Neuronal stem cell (in vitro differentiated cells): ENCODE results near the gene LRRC51.

Experiments
- DNase-seq: peaks from one replicate; pipeline ENCODE4 v3.0.0-alpha.2; 2013; ENCODE audit warnings: low spot score
- H2AFZ ChIP-seq: one replicate; pipeline ENCODE4 v1.6.1; 2013; ENCODE audit warnings: mild to moderate bottlenecking, low read length, inconsistent platforms
- H2AK5ac ChIP-seq: 2 replicates; pipeline ENCODE4 v1.6.1; 2013; ENCODE audit warnings: low read depth, mild to moderate bottlenecking, inconsistent platforms, low read length, moderate library complexity, mixed read lengths
- H2BK120ac ChIP-seq: 2 replicates; pipeline ENCODE4 v1.6.1; 2013; ENCODE audit warnings: low read depth, mild to moderate bottlenecking, inconsistent platforms, low read length, moderate library complexity, mixed read lengths
- H2BK12ac ChIP-seq: one replicate; pipeline ENCODE4 v1.6.1; 2013; ENCODE audit warnings: low read length, inconsistent platforms
- H2BK15ac ChIP-seq: 2 replicates; pipeline ENCODE4 v1.6.1; 2013; ENCODE audit warnings: mild to moderate bottlenecking, low read length, inconsistent platforms, mixed read lengths
- H2BK5ac ChIP-seq: one replicate; pipeline ENCODE4 v1.6.1; 2013; ENCODE audit warnings: inconsistent platforms, mild to moderate bottlenecking, low read length, moderate library complexity
- H3K14ac ChIP-seq: one replicate; pipeline ENCODE4 v1.6.1; 2013; ENCODE audit warnings: low read length, inconsistent platforms
- H3K18ac ChIP-seq: 2 replicates; pipeline ENCODE4 v1.6.1; 2013; ENCODE audit warnings: low read length, inconsistent platforms
- H3K23ac ChIP-seq: 2 replicates; pipeline ENCODE4 v1.6.1; 2013; ENCODE audit warnings: low read depth, mild to moderate bottlenecking, mixed read lengths, low read length, inconsistent platforms; ENCODE audit not compliant: poor library complexity
- H3K27ac ChIP-seq: replicated peaks from 3 replicates; pipeline ENCODE4 v1.5.1; 2013; ENCODE audit warnings: low read length, inconsistent platforms
- H3K27me3 ChIP-seq, 3 experiments: 2 replicates each; pipeline ENCODE4 v1.6.1; 2013; ENCODE audit warnings: low read length in 3 of 3, mild to moderate bottlenecking in 2 of 3, inconsistent platforms in 1 of 3, low read depth in 1 of 3, mixed read lengths in 1 of 3, moderate library complexity in 1 of 3; ENCODE audit not compliant: control insufficient read depth in 3 of 3, insufficient read depth in 3 of 3
- H3K36me3 ChIP-seq, 2 donors: replicated peaks in 1 of 2; 2 replicates each; pipeline ENCODE4 v1.6.1; 2013; ENCODE audit warnings: low read length in 2 of 2; ENCODE audit not compliant: control insufficient read depth in 2 of 2, insufficient read depth in 2 of 2
- H3K4ac ChIP-seq: 2 replicates; pipeline ENCODE4 v1.6.1; 2013; ENCODE audit warnings: inconsistent platforms, mild to moderate bottlenecking, low read length, moderate library complexity
- H3K4me1 ChIP-seq, 2 donors: 1 replicate in 1 of 2; 2 replicates in 1 of 2; pipeline ENCODE4 v1.6.1; 2013; ENCODE audit warnings: low read length in 2 of 2, low read depth in 1 of 2; ENCODE audit not compliant: control insufficient read depth in 2 of 2, insufficient read depth in 1 of 2
- H3K4me2 ChIP-seq: one replicate; pipeline ENCODE4 v1.6.1; 2013; ENCODE audit warnings: mild to moderate bottlenecking, low read length, inconsistent platforms; ENCODE audit not compliant: insufficient read depth, poor library complexity, severe bottlenecking
- H3K4me3 ChIP-seq, 2 donors: 2 replicates each; pipeline ENCODE4 v1.5.1; 2013; ENCODE audit warnings: low read length in 2 of 2, mild to moderate bottlenecking in 2 of 2, inconsistent platforms in 1 of 2, moderate library complexity in 1 of 2
- H3K79me1 ChIP-seq: one replicate; pipeline ENCODE4 v1.6.1; 2013; ENCODE audit warnings: low read depth, mild to moderate bottlenecking, inconsistent platforms, low read length, moderate library complexity
- H3K9ac ChIP-seq: one replicate; pipeline ENCODE4 v1.6.1; 2013; ENCODE audit warnings: mild to moderate bottlenecking, low read depth, low read length, inconsistent platforms; ENCODE audit not compliant: poor library complexity
- H3K9me3 ChIP-seq, 2 donors: replicated peaks in 1 of 2; 2 replicates each; pipeline versions ENCODE3 to v1.6.1; 2013; ENCODE audit warnings: low read length in 2 of 2, mild to moderate bottlenecking in 2 of 2, inconsistent platforms in 1 of 2, low read depth in 1 of 2, mixed read lengths in 1 of 2, moderate library complexity in 1 of 2; ENCODE audit not compliant: control insufficient read depth in 2 of 2, insufficient read depth in 1 of 2
- H4K8ac ChIP-seq: one replicate; pipeline ENCODE4 v1.6.1; 2013; ENCODE audit warnings: low read depth, mild to moderate bottlenecking, inconsistent platforms, low read length, moderate library complexity
- H4K91ac ChIP-seq: one replicate; pipeline ENCODE4 v1.6.1; 2013; ENCODE audit warnings: low read length, low read depth, mild to moderate bottlenecking, inconsistent platforms; ENCODE audit not compliant: poor library complexity
- WGBS, 2 donors: extraction: QIAGEN DNeasy Blood & Tissue Kit; methylation state at CpG; one replicate each; pipeline ENCODE4 v1.1.7; 2013; ENCODE audit warnings: missing lambda C conversion rate in 2 of 2, mixed read lengths in 1 of 2; ENCODE audit not compliant: insufficient read length in 2 of 2, insufficient replicate concordance in 1 of 2; ENCODE audit errors: extremely low coverage in 2 of 2; 5-methylcytosine and 5-hydroxymethylcytosine counted together

Gene LRRC51

DNA sequence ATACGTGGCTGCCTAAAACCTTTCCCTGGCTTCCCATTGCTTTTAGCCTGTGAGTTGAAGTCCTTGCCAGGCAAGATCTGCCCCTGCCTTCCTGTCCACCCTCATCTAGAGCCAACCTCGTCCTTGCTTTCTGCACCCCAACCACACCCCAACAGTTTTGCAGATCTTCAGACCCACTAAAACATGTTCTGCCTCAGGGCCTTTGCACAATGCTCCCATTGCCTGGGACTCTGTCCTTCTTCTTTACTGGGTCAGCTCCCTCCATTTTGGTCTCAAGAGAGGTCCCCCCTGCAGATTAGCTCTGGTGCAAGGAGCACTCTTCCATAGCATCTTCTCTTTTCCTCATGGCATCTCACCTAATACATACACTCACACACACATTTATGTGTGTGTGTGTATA, 40.3 kb downstream of the LRRC51 start:
- H3K23ac ChIP-seq = no peak overlapping the region
- no CpG with 5 or more reads among the region's 2 CpGs for WGBS, 2 donors
- H3K79me1 ChIP-seq = no peaks in the 10 kb centered on the region
- no peak overlapping the region for H3K27ac ChIP-seq
- H2AK5ac ChIP-seq = no peak overlapping the region
- no peak overlapping the region for H3K4me2 ChIP-seq
- no peak overlapping the region for H3K9ac ChIP-seq
- H4K8ac ChIP-seq = no peak overlapping the region
- no peak for DNase-seq
- no peak overlapping the region for H4K91ac ChIP-seq
- no peak overlapping the region for H3K4ac ChIP-seq
- no peaks in the 10 kb centered on the region for H3K4me1 ChIP-seq
- H2BK15ac ChIP-seq = no peak overlapping the region
- no peaks in the 10 kb centered on the region for H3K9me3 ChIP-seq
- H2BK12ac ChIP-seq = no peak overlapping the region
- H3K14ac ChIP-seq = peak overlapping the region; percentile 23
- H2BK120ac ChIP-seq = no peak overlapping the region
- H3K27me3 ChIP-seq = no peaks in the 10 kb centered on the region
- H2BK5ac ChIP-seq = no peak overlapping the region
- H3K18ac ChIP-seq = no peak overlapping the region
- H2AFZ ChIP-seq = no peak overlapping the region
- no peak overlapping the region for H3K4me3 ChIP-seq
- no peaks in the 10 kb centered on the region for H3K36me3 ChIP-seq

- no peak overlapping the region for H4K91ac ChIP-seq
- H3K27ac ChIP-seq = no peak overlapping the region
- H3K14ac ChIP-seq = no peak overlapping the region
- no peaks in the 10 kb centered on the region for H3K4me1 ChIP-seq
- no peak overlapping the region for H3K4ac ChIP-seq
- no peak overlapping the region for H3K23ac ChIP-seq
- H3K36me3 ChIP-seq = no peaks in the 10 kb centered on the region
- H2AFZ ChIP-seq = no peak overlapping the region
- H4K8ac ChIP-seq = no peak overlapping the region
- H2BK5ac ChIP-seq = no peak overlapping the region
- no peak overlapping the region for H2BK120ac ChIP-seq
- no peak overlapping the region for H3K4me3 ChIP-seq
- H3K9me3 ChIP-seq = no peaks in the 10 kb centered on the region
- no peaks in the 10 kb centered on the region for H3K79me1 ChIP-seq
- WGBS, 2 donors = no CpG with 5 or more reads among the region's 1 CpG
- no peaks in the 10 kb centered on the region for H3K27me3 ChIP-seq
- H2BK15ac ChIP-seq = no peak overlapping the region
- no peak overlapping the region for H2AK5ac ChIP-seq
- no peak for DNase-seq
- no peak overlapping the region for H3K4me2 ChIP-seq
- H3K9ac ChIP-seq = no peak overlapping the region
- H3K18ac ChIP-seq = no peak overlapping the region
- no peak overlapping the region for H2BK12ac ChIP-seq
These were observed 42.0 kb downstream of the LRRC51 start for GRCh38 chr11:72122607-72123006.

- Histone ChIP-seq H3K4me3 (no peak overlapping the region), H3K27me3 (no peaks in the 10 kb centered on the region), H2BK5ac (no peak overlapping the region), H2AFZ (no peak overlapping the region), H2BK12ac (no peak overlapping the region), H3K27ac (no peak overlapping the region), H3K9ac (no peak overlapping the region), H3K14ac (no peak overlapping the region), H3K18ac (no peak overlapping the region), H3K9me3 (no peaks in the 10 kb centered on the region), H4K91ac (no peak overlapping the region), H3K4ac (no peak overlapping the region), H2BK15ac (no peak overlapping the region), H2BK120ac (no peak overlapping the region), H2AK5ac (no peak overlapping the region), H3K4me2 (no peak overlapping the region), H3K23ac (no peak overlapping the region), H3K36me3 (no peaks in the 10 kb centered on the region), H3K4me1 (no peaks in the 10 kb centered on the region), H3K79me1 (no peaks in the 10 kb centered on the region), H4K8ac (no peak overlapping the region)
- DNase-seq = no peak
- WGBS, 2 donors = no CpG with 5 or more reads among the region's 3 CpGs
These were observed 42.5 kb downstream of the LRRC51 start for GRCh38 chr11:72123117-72123653.

DNA sequence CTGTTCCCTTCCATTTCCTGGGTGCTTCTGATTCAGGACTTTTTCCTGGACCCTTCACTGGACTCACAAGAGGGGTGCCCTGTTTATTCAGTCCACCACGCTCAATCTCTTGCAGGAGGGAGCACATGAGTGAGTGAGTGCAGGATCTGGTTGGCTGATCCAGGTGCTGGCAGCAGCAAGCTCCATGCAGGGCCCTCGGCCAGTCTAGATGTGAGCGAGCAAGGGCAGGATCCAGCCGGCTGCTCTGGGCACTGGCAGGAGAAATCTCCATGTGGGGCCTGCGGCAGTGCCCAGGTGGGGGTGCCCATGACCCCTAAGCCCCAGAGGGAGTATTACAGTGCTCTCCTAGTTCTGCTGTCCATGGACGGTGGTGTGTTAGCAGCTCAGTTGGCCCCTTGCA, 43.4 kb downstream of the LRRC51 start:
- no CpG with 5 or more reads among the region's 6 CpGs for WGBS, 2 donors
- H3K23ac ChIP-seq = no peak overlapping the region
- DNase-seq = no peak
- H2BK120ac ChIP-seq = no peak overlapping the region
- H3K4me1 ChIP-seq = no peaks in the 10 kb centered on the region
- H4K8ac ChIP-seq = no peak overlapping the region
- no peak overlapping the region for H3K4me3 ChIP-seq
- H3K27ac ChIP-seq = no peak overlapping the region
- H3K18ac ChIP-seq = no peak overlapping the region
- no peaks in the 10 kb centered on the region for H3K79me1 ChIP-seq
- H2BK15ac ChIP-seq = no peak overlapping the region
- H3K36me3 ChIP-seq = no peaks in the 10 kb centered on the region
- H3K14ac ChIP-seq = no peak overlapping the region
- no peak overlapping the region for H3K9ac ChIP-seq
- H2AFZ ChIP-seq = no peak overlapping the region
- no peak overlapping the region for H2BK5ac ChIP-seq
- H2BK12ac ChIP-seq = no peak overlapping the region
- no peaks in the 10 kb centered on the region for H3K27me3 ChIP-seq
- H3K4me2 ChIP-seq = no peak overlapping the region
- H3K9me3 ChIP-seq = peaks cover 0 to 5% of the 10 kb centered on the region in 2 donors
- no peak overlapping the region for H3K4ac ChIP-seq
- no peak overlapping the region for H2AK5ac ChIP-seq
- no peak overlapping the region for H4K91ac ChIP-seq
